A673 (cell line): ENCODE measurements around the gene C1orf50. TPM values are rescaled to one million over a fixed set of nuclear protein-coding genes. Genes with fewer than 3 reads are reported as not detected.

Experiments
- BruUV-seq: library from RNA; stranded (reverse); fragments of 400-500 nt; replicated peaks from 2 replicates; lab custom pipeline; 2021; lab: Mats Ljungman, UMichigan
- CTCF ChIA-PET: fragments of 300-600 bp; sonication (Branson Sonifier 250); formaldehyde crosslinking; loops from one replicate; lab custom pipeline; 2022; ENCODE audit warnings: antibody characterized with exemption; lab: Charles Lee
- POLR2A ChIA-PET: fragments of 300-600 bp; sonication (Branson Sonifier 250); formaldehyde crosslinking; loops from one replicate; lab custom pipeline; 2022; ENCODE audit warnings: antibody characterized with exemption; ENCODE audit not compliant: low non-redundant PET; lab: Charles Lee
- DNase-seq: peaks from one replicate; pipeline ENCODE4 v3.0.0-alpha.2; 2015; ENCODE audit warnings: low spot score
- H3K27ac ChIP-seq: fragments of 200-600 bp; sonication (generic); 2 replicates; pipeline ENCODE4 v1.5.1; 2016; ENCODE audit warnings: mixed run types, low read depth, mild to moderate bottlenecking, mixed read lengths, antibody characterized with exemption, low read length; ENCODE audit not compliant: poor library complexity, severe bottlenecking
- H3K27me3 ChIP-seq: fragments of 200-600 bp; sonication (generic); replicated peaks from 2 replicates; pipeline ENCODE4 v1.6.1; 2017; ENCODE audit warnings: mixed run types, low read depth, mild to moderate bottlenecking, mixed read lengths, antibody characterized with exemption, low read length; ENCODE audit not compliant: insufficient read depth, poor library complexity
- H3K36me3 ChIP-seq: fragments of 200-600 bp; sonication (generic); 2 replicates; pipeline ENCODE4 v1.6.1; 2016; ENCODE audit warnings: mixed run types, mild to moderate bottlenecking, mixed read lengths, antibody characterized with exemption, low read length; ENCODE audit not compliant: insufficient read depth, poor library complexity, severe bottlenecking
- H3K4me1 ChIP-seq: fragments of 200-600 bp; sonication (generic); 2 replicates; pipeline ENCODE4 v1.6.1; 2017; ENCODE audit warnings: mixed run types, mild to moderate bottlenecking, mixed read lengths, antibody characterized with exemption, low read length; ENCODE audit not compliant: insufficient read depth, poor library complexity, severe bottlenecking
- H3K4me3 ChIP-seq: fragments of 200-600 bp; sonication (generic); 2 replicates; pipeline ENCODE4 v1.5.1; 2016; ENCODE audit warnings: low read depth, mixed run types, mild to moderate bottlenecking, mixed read lengths, low read length; ENCODE audit not compliant: poor library complexity, severe bottlenecking
- H3K9me3 ChIP-seq: fragments of 200-600 bp; sonication (generic); 2 replicates; pipeline ENCODE4 v1.6.1; 2016; ENCODE audit warnings: mixed run types, low read depth, mild to moderate bottlenecking, mixed read lengths, antibody characterized with exemption, low read length; ENCODE audit not compliant: poor library complexity, severe bottlenecking
- CTCF ChIP-seq: fragments of 300-800, 200-600 bp; sonication (generic); conservative IDR thresholded peaks from 2 replicates; pipeline ENCODE4 v1.5.1; 2017; ENCODE audit warnings: low read depth, mild to moderate bottlenecking, antibody characterized with exemption, low read length, moderate library complexity, mixed read lengths
- EZH2 ChIP-seq: fragments of 200-600 bp; sonication (generic); IDR thresholded peaks from 2 replicates; pipeline ENCODE4 v1.6.1; 2017; ENCODE audit warnings: borderline replicate concordance, low read depth, mild to moderate bottlenecking, mixed read lengths, antibody characterized with exemption, low read length; ENCODE audit not compliant: poor library complexity, severe bottlenecking
- intact Hi-C: fragments of 100-400 bp; cut with micrococcal nuclease; formaldehyde crosslinking; loops from one replicate; pipeline ENCODE4 v1.10.0; 2022; ENCODE audit not compliant: unreplicated experiment
- total RNA-seq: library from RNA; stranded (reverse); gene quantifications from 2 replicates; pipeline ENCODE4 v1.2.3, GENCODE V29; 2021

C1orf50 gene
- total RNA-seq, 1 experiment from 2014 or later, result 13.1 TPM

DNA sequence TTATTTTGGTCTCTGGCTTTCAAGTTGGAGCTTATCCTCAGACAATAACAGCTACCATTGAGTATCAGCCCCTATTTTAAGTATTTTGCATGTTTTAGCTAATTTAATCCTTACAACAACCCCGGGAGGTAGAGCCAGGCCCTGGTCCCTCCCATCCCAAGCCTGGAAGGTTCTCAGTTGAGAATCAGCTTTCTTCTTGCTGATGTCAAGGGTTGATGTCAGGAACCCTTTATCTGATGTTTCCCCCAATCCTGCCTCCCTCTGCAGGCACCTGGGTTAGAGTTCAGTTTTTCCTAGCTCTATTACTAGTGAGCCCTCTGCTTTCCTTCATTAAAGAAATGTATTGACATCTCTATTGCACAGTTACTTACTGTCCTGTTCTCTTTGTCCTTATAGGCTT is 53.8 kb downstream of the C1orf50 start:
- no peaks in the 10 kb centered on the region for H3K27me3 ChIP-seq
- no peak for TF ChIP-seq EZH2
- no peak for TF ChIP-seq CTCF
- no peaks in the 10 kb centered on the region for H3K36me3 ChIP-seq
- DNase-seq, result no peak
- H3K4me1 ChIP-seq, result peaks cover 42% of the 10 kb centered on the region
- ChIA-PET CTCF (interaction anchor here (0.5 kb wide), 1 partner anchor 152 kb away, joined by 5 read pairs; no protein-coding TSS in a partner anchor), POLR2A (no interaction called here)
- no peak overlapping the region for H3K27ac ChIP-seq
- no peaks in the 10 kb centered on the region for H3K9me3 ChIP-seq
- no TSS peak for BruUV-seq
- no peak overlapping the region for H3K4me3 ChIP-seq
- intact Hi-C loops, result no loop called here

DNA sequence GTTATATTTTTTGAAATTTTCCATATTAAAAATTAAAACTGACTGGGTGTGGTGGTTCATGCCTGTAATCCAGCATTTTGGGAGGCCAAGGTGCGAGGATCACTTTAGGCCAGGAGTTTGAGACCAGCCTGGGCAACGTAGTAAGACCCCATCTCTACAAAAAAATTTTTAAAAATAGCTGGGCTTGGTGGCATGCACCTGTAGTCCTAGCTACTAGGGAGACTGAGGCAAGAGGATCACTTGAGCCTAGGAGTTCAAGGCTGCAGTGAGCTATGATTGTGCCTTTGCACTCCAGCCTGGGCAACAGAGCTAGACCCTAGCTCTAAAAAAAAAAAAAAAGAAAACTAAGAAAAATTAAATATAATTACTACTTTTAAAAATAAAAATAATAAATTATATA is 54.6 kb downstream of the C1orf50 start:
- Histone ChIP-seq H3K27me3 (no peaks in the 10 kb centered on the region), H3K9me3 (no peaks in the 10 kb centered on the region), H3K4me3 (no peak overlapping the region), H3K4me1 (peaks cover 35% of the 10 kb centered on the region), H3K27ac (no peak overlapping the region), H3K36me3 (no peaks in the 10 kb centered on the region)
- no peak for DNase-seq
- POLR2A ChIA-PET, result no interaction called here
- CTCF ChIA-PET, result no interaction called here
- intact Hi-C loops, result no loop called here
- TF ChIP-seq EZH2 (no peak), CTCF (no peak)
- BruUV-seq, result no TSS peak

DNA sequence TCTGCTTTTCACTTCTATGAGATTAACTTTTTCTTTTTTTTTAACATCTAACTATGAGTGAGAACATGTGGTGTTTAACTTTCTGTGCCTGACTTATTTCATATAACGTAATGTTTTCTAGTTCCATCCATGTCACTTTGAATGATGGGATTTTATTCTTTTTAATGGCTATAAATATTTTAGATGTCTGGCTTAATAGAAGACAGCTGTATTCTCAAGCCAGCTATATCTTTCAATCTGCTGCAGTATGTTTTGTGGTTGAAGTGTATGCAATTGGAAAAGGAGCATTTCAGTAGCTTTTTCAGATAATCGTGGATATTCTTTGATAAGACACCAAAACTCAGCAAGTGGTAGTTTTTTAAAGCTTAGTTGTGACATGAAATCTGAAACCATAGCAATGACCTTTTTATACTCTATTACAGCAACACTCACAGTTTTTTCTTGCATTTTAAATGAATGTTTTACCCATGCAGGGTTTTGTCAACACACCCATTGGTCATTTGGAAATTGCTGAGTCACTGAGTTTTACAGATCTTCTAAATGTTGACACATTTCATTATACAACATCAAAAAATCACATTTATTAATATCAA is 55.8 kb downstream of the C1orf50 start:
- TF ChIP-seq EZH2, result no peak
- TF ChIP-seq CTCF, result no peak
- Histone ChIP-seq H3K9me3 (no peaks in the 10 kb centered on the region), H3K27me3 (no peaks in the 10 kb centered on the region), H3K27ac (peak overlapping the region; percentile 55), H3K4me3 (no peak overlapping the region), H3K4me1 (peaks cover 35% of the 10 kb centered on the region), H3K36me3 (no peaks in the 10 kb centered on the region)
- intact Hi-C loops, result no loop called here
- CTCF ChIA-PET, result no interaction called here
- POLR2A ChIA-PET, result no interaction called here
- DNase-seq, result peak; percentile 66
- no TSS peak for BruUV-seq
